SIG-M5 treated with dmso at 0.1 percent for 504 hours (cell line): Measurements from ENCODE around the gene AKNA.

ENCODE experiments used
- DNase-seq: peaks from one replicate; lab custom pipeline; 2025; ENCODE audit not compliant: unreplicated experiment; lab: John Stamatoyannopoulos, UW

AKNA gene

GRCh38 chr9:114387680-114388356 lies at the start of gene AKNA:
AKNA (minus strand) TSS chr9:114387982; CDS start chr9:114381333, 6,649 bp downstream.
- DNase-seq, result peak; percentile 51

- DNase-seq, result no peak
Measured at GRCh38 chr9:114437401-114437893, 49.7 kb upstream of the AKNA start.

- peak; percentile 16 for DNase-seq
Measured at GRCh38 chr9:114434878-114435311, 47.1 kb upstream of the AKNA start.

DNA sequence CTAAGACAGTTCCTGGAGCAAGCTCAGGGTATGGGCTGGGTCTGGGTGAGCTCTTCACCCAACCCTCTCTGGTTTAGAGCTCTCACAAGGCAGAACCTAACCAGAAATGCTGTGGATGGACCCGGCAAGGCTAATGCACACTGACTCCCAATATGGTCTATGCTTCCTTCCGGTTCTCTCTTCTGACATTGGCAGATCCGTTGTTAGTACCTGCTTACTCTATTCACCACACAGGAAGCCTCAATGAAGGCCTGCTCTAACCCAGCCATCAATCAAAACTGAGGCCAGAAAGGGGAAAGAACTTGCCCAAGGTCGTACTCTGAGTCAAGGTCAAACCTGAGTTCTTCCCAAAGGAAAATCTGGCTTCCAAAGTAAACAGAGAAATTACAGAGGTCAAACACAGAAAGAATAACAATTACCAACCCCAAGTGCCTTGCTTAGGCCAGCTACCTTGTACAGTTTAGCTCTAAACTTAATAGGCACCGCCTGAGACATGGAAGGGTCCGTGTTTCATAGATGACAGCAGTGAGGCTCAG lies 46.0 kb upstream of the AKNA start:
- DNase-seq, result no peak

DNA sequence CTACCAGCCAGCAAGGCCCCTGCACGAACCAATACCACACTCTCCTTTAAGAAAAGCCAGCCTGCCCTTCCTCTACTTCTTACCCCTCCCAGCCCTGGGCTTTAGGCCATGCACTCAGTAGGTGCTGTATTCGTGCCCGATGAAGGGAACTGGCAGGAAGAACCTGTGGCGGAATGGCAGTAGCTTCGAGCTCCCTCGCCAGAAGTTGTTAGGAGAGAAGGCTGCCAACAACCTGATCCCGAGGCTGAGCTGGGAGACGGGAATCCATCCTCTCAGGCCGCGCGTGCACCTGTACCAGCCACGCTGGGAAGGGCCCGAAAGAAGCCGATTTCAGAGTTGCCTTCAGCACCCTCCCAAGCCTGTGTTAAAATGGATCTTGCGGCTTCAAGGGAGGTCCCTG lies 45.3 kb upstream of the AKNA start:
- DNase-seq, result no peak

- no peak for DNase-seq
Measured at GRCh38 chr9:114432323-114433067, 44.7 kb upstream of the AKNA start.

DNA sequence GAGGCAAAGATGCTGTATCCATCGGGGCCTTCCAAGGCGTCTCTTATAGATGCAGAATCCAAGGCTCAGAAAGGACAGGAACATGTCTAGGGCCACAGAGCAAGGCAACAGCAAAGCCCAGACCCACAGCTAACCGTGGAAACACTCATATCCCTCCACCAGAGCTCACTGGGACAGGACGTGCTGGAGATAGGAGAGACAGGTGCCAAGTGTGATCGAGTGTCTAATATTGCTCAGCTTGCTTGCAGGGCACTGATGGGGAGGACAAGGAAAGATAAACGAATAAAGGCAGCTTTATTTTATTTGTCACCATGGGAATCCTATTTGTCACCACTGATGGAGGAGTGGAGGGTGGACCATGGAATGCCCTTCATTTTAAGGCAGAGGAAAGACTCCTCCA lies 44.0 kb upstream of the AKNA start:
- DNase-seq, result no peak

- no peak for DNase-seq
Measured at GRCh38 chr9:114431003-114431402, 43.2 kb upstream of the AKNA start.

DNA sequence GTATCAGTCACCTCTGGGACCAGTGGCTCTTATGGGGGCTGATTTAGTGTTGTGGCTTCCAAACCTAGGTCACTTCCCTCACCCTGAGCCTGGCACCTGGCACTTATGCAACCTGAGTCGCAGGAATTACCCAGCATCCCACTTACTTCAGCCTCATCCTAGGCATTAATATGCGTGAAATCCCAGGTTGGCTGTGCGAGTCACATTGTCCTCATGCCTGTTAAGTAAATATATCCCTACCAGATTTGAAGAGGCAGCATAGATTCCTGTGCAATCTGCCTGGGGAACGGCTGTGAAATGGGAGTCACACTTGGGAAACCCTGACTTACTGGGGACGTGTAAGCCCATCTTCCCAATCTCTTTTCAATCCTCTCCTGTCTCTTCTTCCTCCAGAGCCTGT lies 42.7 kb upstream of the AKNA start:
- DNase-seq, result no peak

DNA sequence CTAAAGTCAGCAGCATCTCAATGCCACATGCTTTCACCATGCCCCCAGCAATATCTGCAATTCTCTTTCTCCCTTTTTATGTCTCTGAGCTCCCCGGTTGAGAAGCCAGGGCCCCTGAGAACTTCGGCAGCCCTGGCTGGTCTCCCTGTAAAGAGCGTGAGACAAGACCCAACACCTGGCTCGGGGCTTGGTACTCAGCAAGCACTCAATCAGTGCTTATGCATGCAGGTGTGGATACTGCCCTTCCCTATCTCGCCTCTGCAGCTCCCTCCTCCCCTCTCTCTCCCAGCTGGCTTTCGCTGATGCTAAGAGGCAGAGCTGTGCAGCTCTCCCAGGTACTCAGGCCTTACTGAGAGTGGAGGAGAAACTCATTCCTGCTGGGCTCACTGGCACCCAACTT lies 41.7 kb upstream of the AKNA start:
- no peak for DNase-seq

- DNase-seq, result no peak
Measured at GRCh38 chr9:114428466-114428865, 40.7 kb upstream of the AKNA start.

- no peak for DNase-seq
Measured at GRCh38 chr9:114427644-114428043, 39.9 kb upstream of the AKNA start.

GRCh38 chr9:114426046-114426948 lies 38.5 kb upstream of the AKNA start:
- DNase-seq, result no peak

DNA sequence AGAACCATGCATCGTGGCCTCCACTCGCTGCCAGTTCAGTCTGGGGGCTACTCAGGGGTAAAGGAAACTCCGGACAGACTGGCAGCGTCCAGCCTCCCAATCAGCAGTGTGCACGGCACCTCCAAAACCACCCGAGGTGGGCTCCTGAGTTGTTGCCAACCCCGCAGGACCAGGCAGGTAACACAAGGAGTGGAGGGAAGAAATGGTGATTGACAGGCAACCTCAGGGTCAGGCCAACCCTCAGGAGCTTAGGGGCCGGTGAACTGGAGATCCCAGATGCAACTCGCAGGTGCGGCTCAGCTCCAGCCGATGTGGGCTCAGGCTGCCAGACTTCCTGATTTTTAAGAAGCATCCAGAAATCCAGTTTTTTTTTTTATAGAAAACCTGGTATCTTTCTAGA lies 37.3 kb upstream of the AKNA start:
- DNase-seq, result no peak

- no peak for DNase-seq
Measured at GRCh38 chr9:114424126-114424525, 36.3 kb upstream of the AKNA start.

- no peak for DNase-seq
Measured at GRCh38 chr9:114423181-114423580, 35.4 kb upstream of the AKNA start.

DNA sequence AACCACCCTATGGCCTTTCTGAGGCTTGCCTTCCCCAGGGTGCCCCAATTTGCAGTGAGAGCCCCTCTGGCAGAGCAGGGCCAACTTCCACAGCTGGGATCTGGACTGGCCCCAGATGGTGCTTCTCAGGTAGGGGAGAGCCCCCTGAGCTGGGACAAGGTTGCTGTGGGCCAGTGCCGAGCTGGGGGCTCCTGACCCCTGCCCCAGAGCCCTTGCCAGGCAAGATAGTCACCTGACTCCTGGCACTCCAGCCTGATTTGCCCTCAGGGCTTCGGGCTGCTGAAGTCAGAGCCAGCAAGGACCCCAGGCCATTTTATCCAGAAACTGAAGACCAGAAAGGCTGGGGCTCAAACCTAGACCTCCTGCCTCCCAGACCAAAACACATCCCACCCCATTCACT lies 33.4 kb upstream of the AKNA start:
- no peak for DNase-seq

DNA sequence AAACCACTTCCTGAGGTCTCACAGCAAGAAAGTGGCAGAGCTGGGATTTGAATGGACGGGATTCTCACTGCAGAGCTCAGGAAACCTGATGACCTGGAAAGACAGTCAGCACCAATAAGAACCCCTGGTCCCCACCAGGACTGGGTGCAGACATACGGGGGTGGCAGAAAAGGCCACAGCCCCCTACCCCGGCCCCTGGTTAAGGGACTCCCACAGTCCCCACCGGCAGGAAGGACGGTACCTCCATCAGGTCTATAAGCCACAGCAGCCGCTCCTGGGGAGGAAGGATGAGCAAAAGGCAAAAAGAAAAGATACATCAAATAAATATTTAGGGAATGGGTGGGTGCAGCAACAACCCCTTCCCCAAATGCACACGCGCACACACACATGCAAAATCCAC lies 32.0 kb upstream of the AKNA start:
- DNase-seq, result no peak

- DNase-seq, result no peak
Measured at GRCh38 chr9:114418053-114418452, 30.3 kb upstream of the AKNA start.

- DNase-seq, result no peak
Measured at GRCh38 chr9:114417511-114417910, 29.7 kb upstream of the AKNA start.

- no peak for DNase-seq
Measured at GRCh38 chr9:114416906-114417305, 29.1 kb upstream of the AKNA start.
